ENCODE measurements around the gene CAPN8. TPM values are rescaled to one million over a fixed set of nuclear protein-coding genes. Genes with fewer than 3 reads are reported as not detected.

The CAPN8 gene
- total RNA-seq, 1 experiment from 2014 or later = 0.54 TPM

DNA sequence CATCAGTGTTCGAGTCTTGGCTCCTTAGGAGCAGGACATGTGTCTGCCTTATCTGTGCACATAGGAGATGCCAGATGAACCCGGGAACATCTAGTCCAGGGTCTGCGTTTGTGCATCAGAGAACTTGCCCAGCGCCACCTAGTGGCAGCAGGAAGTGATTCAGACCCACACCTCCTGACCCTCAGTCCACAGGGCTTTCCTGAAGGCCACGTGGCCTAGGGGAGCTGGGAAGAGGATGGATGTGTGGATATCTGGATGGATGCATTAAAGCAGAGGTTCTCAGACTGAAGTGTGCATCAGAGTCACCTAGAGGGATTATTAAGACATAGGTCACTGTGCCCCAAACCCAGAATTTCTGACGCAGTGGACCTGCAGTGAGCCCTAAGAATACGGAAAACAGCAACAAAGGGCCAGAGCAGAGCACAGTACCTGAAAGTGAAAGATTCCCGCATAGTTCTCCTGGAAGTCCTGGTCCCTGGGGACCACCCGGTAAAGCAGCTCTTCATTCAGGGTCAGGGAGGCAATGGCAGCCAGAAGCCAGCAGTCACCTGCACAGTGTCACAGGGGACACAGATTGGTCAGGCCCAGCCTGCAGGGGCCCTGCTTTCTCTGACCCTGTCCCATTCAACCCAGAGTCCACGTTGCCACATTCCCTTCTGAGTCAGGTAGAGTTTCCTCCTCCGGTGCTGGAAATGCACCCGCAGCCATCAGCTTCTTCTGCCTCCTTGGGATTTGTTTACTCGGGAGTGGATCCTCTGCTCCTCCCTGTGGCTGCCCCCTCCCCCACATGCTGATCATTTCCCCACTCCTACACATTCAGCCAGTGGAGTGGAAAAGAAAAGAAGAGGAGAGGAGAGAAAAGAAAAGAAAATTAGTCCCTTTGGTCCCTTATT lies 37.0 kb downstream of the CAPN8 start:
- RAD21 ChIA-PET (ENCODE audit: low non-redundant PET in 1 of 2, low total read pairs in 2 of 2, uncharacterized antibody in 2 of 2, unreplicated experiment in 2 of 2) = no interaction called here
- Histone ChIP-seq H3K4me2 (ENCODE audit: low read length) (0 out of 2 replicates have a peak overlapping the region, but pooled peaks have one; percentile 22), H2AFZ (ENCODE audit: low read depth, low read length, poor library complexity, severe bottlenecking) (peak overlapping the region; percentile 68), H3K36me3 (ENCODE audit: control insufficient read depth in 1 of 2, insufficient read depth in 2 of 2, low read length in 2 of 2) (no peaks in the 10 kb centered on the region), H3K9ac (ENCODE audit: low read length) (no peak overlapping the region), H3K27me3 (ENCODE audit: insufficient read depth, low read length) (no peaks in the 10 kb centered on the region; the same call in 1 of the 2 replicates), H3K27ac (ENCODE audit: low read depth, low read length) (no peak overlapping the region), H3K9me3 (ENCODE audit: control insufficient read depth in 1 of 2, insufficient read depth in 1 of 2, low read depth in 1 of 2, low read length in 2 of 2) (no peaks in the 10 kb centered on the region), H3K4me1 (ENCODE audit: control insufficient read depth in 1 of 2, insufficient read depth in 2 of 2, low read length in 2 of 2) (peaks cover 0 to 3% of the 10 kb centered on the region in 2 experiments; a peak in 1 of 4 replicates), H4K20me1 (ENCODE audit: insufficient read depth) (no peaks in the 10 kb centered on the region), H3K9me2 (ENCODE audit: insufficient read depth) (no peaks in the 10 kb centered on the region), H3K4me3 (replicated peaks in 1 of 2; ENCODE audit: low read depth in 1 of 2, low read length in 2 of 2) (no peak overlapping the region), H3K79me2 (ENCODE audit: insufficient read depth, low read length) (no peaks in the 10 kb centered on the region)
- peak; percentile 54 for DNase-seq (ENCODE audit: low read depth, low spot score)
- intact Hi-C loops (cut with micrococcal nuclease) = no loop called here
- peak; percentile 99 for ATAC-seq
- CTCF ChIA-PET = interaction anchor here (0.6 to 2.3 kb wide), 19 partner anchors 9 to 504 kb away, joined by 3 to 12 read pairs (median 3); partner anchors contain the start of gene TLR5
- TF ChIP-seq SRF (IDR thresholded peaks at IDR 0.05; ENCODE audit: low read depth) (no peak), RAD21 (IDR thresholded peaks at IDR 0.05; ENCODE audit: low read depth) (peak; percentile 46)
- TF ChIP-seq, protein P1, sequence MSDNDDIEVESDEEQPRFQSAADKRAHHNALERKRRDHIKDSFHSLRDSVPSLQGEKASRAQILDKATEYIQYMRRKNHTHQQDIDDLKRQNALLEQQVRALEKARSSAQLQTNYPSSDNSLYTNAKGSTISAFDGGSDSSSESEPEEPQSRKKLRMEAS (IDR thresholded peaks at IDR 0.05) = peak; percentile 88
- TF ChIP-seq, protein P2, sequence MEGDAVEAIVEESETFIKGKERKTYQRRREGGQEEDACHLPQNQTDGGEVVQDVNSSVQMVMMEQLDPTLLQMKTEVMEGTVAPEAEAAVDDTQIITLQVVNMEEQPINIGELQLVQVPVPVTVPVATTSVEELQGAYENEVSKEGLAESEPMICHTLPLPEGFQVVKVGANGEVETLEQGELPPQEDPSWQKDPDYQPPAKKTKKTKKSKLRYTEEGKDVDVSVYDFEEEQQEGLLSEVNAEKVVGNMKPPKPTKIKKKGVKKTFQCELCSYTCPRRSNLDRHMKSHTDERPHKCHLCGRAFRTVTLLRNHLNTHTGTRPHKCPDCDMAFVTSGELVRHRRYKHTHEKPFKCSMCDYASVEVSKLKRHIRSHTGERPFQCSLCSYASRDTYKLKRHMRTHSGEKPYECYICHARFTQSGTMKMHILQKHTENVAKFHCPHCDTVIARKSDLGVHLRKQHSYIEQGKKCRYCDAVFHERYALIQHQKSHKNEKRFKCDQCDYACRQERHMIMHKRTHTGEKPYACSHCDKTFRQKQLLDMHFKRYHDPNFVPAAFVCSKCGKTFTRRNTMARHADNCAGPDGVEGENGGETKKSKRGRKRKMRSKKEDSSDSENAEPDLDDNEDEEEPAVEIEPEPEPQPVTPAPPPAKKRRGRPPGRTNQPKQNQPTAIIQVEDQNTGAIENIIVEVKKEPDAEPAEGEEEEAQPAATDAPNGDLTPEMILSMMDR (IDR thresholded peaks at IDR 0.05 in 2 of 3, conservative IDR thresholded peaks at IDR 0.05 in 1 of 3; ENCODE audit: borderline replicate concordance in 1 of 3, insufficient read depth in 1 of 3, low read depth in 2 of 3, low read length in 2 of 3) = peak; percentile 51 to 93 (median 86); a peak in 5 of 6 replicates
- POLR2A ChIA-PET = no interaction called here
- no TSS peak for BruUV-seq (replicated peaks)
